Glutamatergic neuron (in vitro differentiated cells): ENCODE results near the gene UGT2A3. TPM values are rescaled to one million over a fixed set of nuclear protein-coding genes. Genes with fewer than 3 reads are reported as not detected.

Experiments used
- DNase-seq: peaks from one replicate; pipeline ENCODE4 v3.0.0; 2022
- H3K27ac Mint-ChIP-seq: one replicate; pipeline ENCODE4 v1.8.0; 2020; ENCODE audit warnings: mild to moderate bottlenecking, mixed read lengths, inconsistent platforms; ENCODE audit not compliant: unreplicated experiment
- H3K27me3 Mint-ChIP-seq: one replicate; pipeline ENCODE4 v1.8.0; 2020; ENCODE audit warnings: mild to moderate bottlenecking, moderate library complexity, mixed read lengths, inconsistent platforms; ENCODE audit not compliant: unreplicated experiment
- H3K36me3 Mint-ChIP-seq: one replicate; pipeline ENCODE4 v1.8.0; 2020; ENCODE audit warnings: mild to moderate bottlenecking, mixed read lengths, inconsistent platforms; ENCODE audit not compliant: unreplicated experiment
- H3K4me1 Mint-ChIP-seq: one replicate; pipeline ENCODE4 v1.8.0; 2020; ENCODE audit warnings: mild to moderate bottlenecking, low read depth, mixed read lengths, inconsistent platforms; ENCODE audit not compliant: unreplicated experiment
- H3K4me3 Mint-ChIP-seq: one replicate; pipeline ENCODE4 v1.8.0; 2020; ENCODE audit warnings: mild to moderate bottlenecking, mixed read lengths, inconsistent platforms; ENCODE audit not compliant: unreplicated experiment
- H3K9me3 Mint-ChIP-seq: one replicate; pipeline ENCODE4 v1.8.0; 2020; ENCODE audit warnings: mild to moderate bottlenecking, moderate library complexity, mixed read lengths, inconsistent platforms; ENCODE audit not compliant: unreplicated experiment
- CTCF ChIP-seq: fragments of 200-600 bp; sonication (generic); IDR thresholded peaks from one replicate; pipeline ENCODE4 v1.5.0; 2021; ENCODE audit not compliant: partially characterized antibody, unreplicated experiment
- total RNA-seq: library from RNA; stranded (reverse); fragmentation: NEBNext Ultra II Directional; extraction: Animal tissue kit (Norgen Biotek cat#: 25700); gene quantifications from one replicate; pipeline ENCODE4 v1.2.1, GENCODE V29; 2021; ENCODE audit not compliant: unreplicated experiment

Gene UGT2A3
- total RNA-seq, 1 donor from 2014 or later, result not detected

GRCh38 chr4:68895561-68896198, 55.9 kb downstream of the UGT2A3 start:
- Mint-ChIP-seq H3K9me3 (no peaks in the 10 kb centered on the region), H3K36me3 (no peaks in the 10 kb centered on the region), H3K4me3 (no peak overlapping the region), H3K4me1 (no peaks in the 10 kb centered on the region), H3K27ac (no peak overlapping the region), H3K27me3 (peaks cover 2% of the 10 kb centered on the region)
- no peak for DNase-seq
- TF ChIP-seq CTCF, result no peak

- H3K4me3 Mint-ChIP-seq, result no peak overlapping the region
- no peak for TF ChIP-seq CTCF
- no peaks in the 10 kb centered on the region for H3K4me1 Mint-ChIP-seq
- H3K9me3 Mint-ChIP-seq, result no peaks in the 10 kb centered on the region
- no peaks in the 10 kb centered on the region for H3K27me3 Mint-ChIP-seq
- no peak for DNase-seq
- no peak overlapping the region for H3K27ac Mint-ChIP-seq
- no peaks in the 10 kb centered on the region for H3K36me3 Mint-ChIP-seq
Observed at GRCh38 chr4:68892861-68893260, 58.7 kb downstream of the UGT2A3 start.

- no peak overlapping the region for H3K4me3 Mint-ChIP-seq
- H3K9me3 Mint-ChIP-seq, result peaks cover 2% of the 10 kb centered on the region
- H3K4me1 Mint-ChIP-seq, result no peaks in the 10 kb centered on the region
- no peak for TF ChIP-seq CTCF
- no peak for DNase-seq
- H3K27me3 Mint-ChIP-seq, result no peaks in the 10 kb centered on the region
- H3K27ac Mint-ChIP-seq, result no peak overlapping the region
- no peaks in the 10 kb centered on the region for H3K36me3 Mint-ChIP-seq
Observed at GRCh38 chr4:68891678-68892077, 59.9 kb downstream of the UGT2A3 start.

GRCh38 chr4:68885545-68885944, 66.1 kb downstream of the UGT2A3 start:
- no peak for DNase-seq
- Mint-ChIP-seq H3K4me3 (no peak overlapping the region), H3K36me3 (no peaks in the 10 kb centered on the region), H3K27ac (no peak overlapping the region), H3K4me1 (no peaks in the 10 kb centered on the region), H3K9me3 (peaks cover 2% of the 10 kb centered on the region), H3K27me3 (no peaks in the 10 kb centered on the region)
- TF ChIP-seq CTCF, result no peak

GRCh38 chr4:68883870-68884269, 67.7 kb downstream of the UGT2A3 start:
- DNase-seq, result no peak
- Mint-ChIP-seq H3K9me3 (peaks cover 2% of the 10 kb centered on the region), H3K4me1 (no peaks in the 10 kb centered on the region), H3K27ac (no peak overlapping the region), H3K27me3 (no peaks in the 10 kb centered on the region), H3K4me3 (no peak overlapping the region), H3K36me3 (no peaks in the 10 kb centered on the region)
- TF ChIP-seq CTCF, result no peak

Other genes with a start within 250 kb of the UGT2A3 start
- not detected for gene UGT2B10, start 135.8 kb downstream of the UGT2A3 start, total RNA-seq
- not detected for gene UGT2B7, start 144.7 kb upstream of the UGT2A3 start, total RNA-seq